Germinal center (tissue), 1 donor: ENCODE measurements around the gene TRIM10.

Experiments
- DNase-seq: peaks from one replicate; pipeline ENCODE4 v3.0.0; 2012; ENCODE audit warnings: mixed read lengths, low spot score

The TRIM10 gene, protein sequence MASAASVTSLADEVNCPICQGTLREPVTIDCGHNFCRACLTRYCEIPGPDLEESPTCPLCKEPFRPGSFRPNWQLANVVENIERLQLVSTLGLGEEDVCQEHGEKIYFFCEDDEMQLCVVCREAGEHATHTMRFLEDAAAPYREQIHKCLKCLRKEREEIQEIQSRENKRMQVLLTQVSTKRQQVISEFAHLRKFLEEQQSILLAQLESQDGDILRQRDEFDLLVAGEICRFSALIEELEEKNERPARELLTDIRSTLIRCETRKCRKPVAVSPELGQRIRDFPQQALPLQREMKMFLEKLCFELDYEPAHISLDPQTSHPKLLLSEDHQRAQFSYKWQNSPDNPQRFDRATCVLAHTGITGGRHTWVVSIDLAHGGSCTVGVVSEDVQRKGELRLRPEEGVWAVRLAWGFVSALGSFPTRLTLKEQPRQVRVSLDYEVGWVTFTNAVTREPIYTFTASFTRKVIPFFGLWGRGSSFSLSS

DNA sequence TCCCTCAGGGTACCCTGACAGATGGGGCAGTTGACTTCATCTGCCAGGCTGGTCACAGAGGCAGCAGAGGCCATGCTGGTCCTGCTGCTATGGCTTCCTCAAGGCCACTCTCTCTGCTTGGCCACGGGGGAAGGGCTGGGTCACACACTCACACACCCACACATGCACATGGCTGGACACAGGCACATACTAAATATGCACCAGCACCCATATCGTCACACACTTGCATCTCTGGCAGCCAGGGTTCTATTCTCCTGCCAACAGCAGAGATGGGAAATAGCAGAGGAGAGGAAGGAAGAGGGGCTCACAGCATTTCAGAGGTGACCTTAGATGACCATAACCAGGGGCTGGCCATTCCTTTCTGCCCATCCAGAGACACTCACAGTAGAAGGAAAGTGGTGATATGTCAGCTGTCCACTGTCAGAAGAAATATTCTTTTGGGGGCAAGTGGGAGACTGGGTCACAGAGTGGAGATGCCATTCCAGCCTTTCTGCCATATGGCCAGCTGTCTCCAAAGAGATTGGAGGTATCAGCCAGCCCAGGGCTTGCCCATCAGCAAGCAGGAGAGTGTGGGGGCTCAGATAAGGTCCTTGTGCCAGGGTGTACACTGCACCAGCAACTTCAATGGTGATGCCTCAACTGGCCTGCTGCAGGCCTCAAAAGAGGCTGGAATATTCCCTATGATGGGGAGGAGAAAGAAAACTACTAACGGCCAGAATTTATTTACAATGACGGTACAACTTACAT lies at the start of gene TRIM10:
TRIM10 (minus strand) TSS at position 427 of the 747 bp plus-strand sequence; CDS start at position 74, 353 bp downstream.
- no peak for DNase-seq

DNA sequence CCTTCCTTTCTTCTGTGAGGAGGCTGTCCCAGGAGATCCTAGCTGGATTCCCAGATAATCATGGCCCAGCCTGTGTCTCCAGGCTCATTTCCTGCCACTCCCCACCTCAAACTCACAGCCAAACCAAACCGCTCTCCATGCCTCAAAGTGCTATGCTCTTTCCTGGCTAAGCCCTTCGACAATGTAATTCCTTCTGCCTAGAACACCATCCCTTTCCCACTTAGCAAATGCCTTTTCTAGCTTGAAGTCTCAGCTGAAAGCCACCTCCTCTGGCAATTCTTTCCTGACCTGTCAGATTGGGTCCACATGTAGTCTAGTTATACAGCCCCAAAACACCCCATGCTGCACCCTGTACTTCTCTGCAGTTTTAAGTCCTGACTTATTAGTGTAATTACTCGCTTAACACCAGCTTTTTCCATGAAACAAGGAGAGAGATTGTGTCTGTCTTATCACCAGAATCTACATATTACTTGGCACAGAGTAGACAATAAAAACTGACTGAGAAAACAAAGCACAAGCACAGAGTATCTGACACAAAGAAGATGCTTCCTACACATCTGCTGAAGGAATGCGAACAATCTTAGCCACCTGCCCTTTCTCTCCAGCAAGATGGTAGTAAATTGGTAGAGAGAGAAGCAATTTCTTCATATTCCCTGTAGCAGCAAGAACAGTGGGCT lies 46.7 kb upstream of the TRIM10 start:
- no peak for DNase-seq

DNA sequence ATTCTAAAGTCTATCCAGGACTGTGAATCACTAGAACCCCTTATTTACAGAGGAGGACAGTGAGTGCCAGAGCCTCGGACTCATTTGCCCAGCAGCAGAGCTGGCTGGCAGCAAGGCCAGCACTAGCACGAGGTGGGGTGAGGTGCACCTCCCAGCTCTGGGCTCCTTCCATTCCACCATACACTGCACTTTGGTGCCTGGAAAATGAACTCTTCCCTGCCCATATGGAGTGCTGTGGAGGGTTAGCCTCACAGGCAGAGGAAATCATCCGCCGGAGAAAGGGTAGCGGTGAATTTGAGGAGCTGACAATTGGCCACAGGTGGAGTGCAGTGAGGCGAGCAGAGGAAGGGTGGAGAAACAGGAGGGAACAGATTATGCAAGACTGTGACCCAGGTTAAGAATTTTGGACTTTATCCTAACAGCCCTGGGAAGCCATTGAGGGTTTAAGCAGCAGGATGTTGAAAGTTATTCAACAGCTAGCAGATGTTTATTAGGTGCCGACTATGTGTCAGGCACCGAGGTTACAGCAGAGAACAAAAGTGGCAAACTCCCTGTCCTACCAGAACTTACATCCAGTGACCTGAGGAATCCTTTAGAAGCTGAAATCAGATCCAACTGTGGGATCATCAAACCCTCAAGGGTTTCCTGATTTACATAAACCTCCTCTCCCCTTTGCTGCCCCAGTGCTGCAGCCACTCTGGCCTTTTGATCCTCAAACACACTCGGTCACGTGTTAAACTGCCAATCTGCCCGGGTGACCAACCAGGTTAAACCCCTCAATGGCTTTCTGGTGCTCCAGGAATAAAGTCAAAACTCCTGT lies 46.0 kb upstream of the TRIM10 start:
- no peak for DNase-seq

DNA sequence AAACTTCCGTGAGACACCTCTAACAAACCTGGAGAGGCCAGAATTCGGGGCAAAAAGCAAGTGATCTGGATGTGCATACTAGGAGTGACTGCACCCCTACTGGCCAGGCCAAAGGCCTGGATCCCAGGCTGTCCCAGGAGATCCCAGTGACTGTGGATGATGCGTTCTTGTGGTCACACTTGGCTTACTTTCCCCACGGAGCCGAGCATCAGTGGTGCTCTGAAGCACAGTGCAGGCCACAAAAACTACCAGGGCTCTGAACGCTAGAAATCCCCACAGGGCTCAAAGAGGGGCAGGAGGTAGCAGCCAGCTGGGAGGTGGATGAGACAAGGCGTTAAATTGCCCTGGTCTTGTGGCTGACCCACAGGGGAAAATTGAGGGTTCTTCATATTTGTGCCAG lies 45.1 kb upstream of the TRIM10 start:
- no peak for DNase-seq

DNA sequence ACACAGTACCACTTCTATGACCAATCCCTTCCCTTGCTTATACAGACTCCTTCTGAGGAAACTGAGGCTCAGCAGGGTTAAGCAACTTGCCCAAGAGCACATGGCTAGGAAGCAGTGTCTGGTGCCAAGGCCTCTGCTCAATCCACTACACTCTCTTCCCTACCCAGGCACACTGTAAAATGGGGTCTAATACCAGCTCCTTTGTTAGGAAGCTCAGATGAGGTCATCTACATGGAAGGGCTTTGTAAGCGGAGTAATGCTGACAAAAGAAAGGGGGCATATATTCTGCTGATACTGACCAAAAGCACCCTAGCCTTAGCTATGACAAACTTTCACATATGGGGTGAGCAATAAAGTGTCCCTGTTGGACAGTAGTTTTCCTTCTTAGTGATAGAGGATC lies 43.1 kb upstream of the TRIM10 start:
- DNase-seq = no peak

DNA sequence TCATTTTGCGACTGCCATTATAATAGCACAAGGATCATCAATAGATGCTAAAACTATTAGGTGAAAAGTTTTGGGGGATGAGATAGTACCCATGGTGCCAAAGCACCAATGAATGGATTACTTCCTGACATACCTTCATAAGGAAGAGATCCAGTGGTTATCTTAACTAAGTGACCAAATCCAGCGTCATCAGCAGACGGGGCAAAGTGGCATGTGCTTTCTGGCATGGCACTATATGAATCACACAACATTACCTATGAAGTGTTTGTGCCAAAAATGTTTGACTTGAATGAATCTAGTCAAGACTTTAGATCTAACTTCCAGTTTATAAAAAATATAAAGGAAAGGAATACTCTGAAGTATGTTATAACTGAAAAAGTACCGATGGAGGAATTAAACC lies 41.4 kb upstream of the TRIM10 start:
- no peak for DNase-seq

DNA sequence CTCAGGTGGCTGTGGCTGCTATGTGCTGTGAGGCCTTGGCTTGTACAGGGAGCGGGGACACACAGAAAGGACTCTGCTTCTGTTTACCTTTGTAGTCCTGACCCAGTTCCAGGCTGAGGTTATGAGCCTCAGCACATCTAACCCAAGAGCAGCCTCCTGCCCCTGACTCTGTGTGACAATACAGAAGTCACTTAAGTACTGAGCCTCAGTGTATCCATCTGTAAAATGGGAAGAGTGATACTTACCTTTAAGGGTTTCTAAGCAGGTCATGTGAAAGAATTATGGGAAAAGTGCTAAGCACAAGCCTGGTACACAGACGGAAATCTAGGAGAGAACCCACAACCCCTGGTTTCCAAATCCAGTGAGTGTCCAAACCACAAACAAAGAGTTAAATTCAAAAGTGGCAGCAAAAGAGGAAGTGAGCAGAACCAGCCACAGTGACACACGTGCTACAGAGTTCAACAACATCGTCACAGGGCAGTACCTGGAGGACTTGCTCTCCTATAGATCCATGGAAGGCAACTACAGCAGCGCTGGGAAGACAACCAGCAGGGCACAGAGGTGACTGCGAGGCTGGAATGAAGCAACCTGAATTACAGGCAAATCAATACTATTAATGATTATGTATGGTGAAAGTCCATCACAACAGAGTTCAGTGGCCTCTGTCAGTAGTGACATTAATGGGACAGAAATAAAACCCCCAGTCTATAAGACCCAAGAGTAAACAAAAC lies 39.7 kb upstream of the TRIM10 start:
- DNase-seq = peak; percentile 80

DNA sequence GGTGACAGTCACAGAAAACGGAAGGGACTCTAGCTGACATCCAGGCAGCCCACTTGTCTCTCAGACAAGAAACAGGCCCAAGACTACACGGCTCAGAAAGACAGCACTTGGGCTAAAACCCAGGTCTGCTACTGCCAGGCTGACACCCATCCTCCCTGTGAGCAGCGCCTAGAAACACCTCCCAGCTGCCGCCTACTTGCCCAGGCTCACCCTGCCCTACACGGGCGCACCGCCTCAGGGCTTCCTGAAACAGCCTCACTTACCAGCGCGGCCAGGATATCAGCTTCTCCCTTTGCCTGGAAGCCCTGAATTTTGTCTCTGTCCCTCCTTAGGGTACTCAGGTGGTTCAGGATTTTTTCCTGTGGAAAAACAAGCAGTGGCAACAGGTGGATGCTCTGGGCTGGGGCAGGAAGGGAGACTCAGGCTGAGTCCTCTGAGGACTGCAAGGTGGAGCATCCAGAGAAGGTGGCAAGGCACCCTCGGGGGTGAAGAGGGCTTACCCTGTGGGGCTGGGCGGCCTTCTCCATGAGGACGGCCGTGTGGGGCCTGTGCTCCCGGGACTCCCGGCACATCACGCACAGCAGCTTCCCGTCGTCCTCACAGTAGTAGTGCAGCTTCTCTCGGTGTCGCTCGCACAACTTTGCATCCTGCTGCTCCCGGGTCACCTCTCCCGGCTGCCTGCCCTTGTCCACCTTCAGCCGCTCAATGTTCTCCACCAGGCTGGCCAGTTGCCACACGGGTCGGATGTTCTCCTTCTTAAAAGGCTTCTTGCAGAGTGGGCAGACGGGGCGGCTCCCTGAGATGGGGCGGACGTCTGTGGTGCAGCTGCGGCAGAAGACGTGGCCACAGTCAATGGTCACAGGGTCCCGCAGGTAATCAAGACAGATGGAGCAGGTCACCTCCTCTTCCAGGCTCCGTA lies 37.4 kb upstream of the TRIM10 start:
- DNase-seq = no peak

DNA sequence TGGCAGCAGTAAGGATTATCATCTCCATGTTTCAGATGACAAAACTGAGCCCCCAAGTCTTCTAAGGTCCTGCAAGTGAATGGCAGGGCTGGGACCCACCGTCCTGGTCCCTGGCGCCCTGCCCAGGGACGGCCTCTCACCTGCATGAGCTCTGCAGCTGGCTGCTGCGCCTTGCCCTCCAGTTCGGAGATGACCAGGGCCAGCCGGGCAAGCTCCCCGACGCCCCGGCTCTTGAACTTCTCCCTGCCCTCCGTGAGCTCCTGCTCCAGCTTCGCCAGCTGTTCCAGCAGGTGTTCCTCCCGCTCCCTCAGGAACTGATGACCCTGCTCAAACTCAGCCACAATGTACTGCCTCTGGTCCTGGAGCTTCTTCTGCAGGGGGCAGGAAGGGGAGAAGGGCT lies 35.4 kb upstream of the TRIM10 start:
- no peak for DNase-seq

DNA sequence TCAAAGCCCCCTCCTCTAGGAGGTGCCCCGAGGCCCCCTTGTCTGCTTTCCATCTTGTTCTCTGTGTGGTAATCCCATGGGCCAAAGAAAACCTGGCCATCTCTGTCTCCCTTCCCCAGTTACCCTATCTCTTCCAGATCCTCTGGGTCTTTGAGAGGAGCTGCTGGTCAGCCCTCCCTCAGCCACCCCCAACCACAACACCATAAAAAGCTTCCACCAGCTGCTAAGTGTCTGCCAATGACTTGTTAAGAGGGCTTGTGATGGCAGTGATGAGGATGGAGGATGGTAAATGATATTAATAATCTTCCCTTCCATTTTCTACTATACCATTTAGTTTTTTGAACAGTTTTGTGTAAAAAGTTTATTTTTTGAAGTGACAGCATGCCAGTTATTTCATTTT lies 34.9 kb upstream of the TRIM10 start:
- no peak for DNase-seq

DNA sequence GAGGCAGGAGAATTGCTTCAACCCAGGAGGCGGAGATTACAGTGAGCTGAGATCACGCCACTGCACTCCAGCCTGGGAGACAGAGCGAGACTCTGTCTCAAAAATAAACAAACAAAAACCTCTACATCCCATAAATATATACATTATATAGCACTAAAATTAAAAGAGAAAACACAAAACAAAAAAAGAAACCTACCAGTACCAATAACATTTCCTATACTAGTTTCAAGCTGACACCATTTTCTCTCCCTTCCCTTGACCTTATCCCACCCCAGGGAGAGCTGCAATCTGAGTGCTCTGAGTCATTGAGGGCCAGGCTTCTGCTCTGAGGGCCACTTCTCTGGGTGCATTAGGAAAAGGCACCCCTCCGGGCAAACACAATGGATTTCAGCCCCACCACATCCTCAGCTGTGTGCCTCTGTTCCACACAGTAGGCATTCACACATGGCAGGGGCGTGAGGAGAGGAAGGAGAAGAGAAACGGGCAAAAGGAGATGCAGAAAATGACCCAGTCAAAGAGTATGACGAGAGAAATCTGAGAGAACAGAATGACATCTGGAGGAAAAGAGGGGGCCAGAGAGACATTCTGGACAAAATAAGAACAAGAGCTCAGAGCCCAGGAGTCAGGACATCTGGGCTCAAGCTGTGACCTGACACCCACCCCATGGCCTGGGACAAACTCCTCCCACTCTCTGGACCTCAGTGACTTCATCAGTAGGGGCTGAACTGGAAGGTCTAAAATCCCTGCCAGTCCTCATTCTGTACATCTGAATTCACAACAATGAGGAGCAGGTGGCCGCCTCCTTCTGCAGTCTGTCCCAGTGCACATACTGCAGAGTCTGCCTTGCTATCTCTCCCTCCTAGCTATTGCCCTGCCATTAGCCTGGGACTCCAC lies 34.0 kb upstream of the TRIM10 start:
- no peak for DNase-seq

DNA sequence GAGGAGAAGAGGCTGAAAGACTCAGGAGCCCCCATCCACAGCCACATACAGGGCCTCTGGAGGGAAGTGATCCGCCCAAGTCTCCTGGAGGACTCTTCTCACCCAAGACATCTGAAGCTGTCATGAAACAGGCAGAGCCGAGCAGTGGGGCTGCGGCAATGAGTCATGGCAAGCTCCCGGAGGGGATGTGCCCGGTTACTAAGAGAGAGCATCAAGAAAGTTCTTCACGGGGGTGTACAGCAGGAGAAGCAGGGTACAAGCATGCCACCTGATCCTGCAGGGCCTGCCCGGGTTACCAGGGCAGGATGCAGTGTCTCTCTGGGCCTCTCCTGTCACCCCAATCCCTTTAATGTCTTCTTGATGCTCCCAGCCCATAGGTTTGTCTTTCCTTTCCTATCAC lies 31.1 kb upstream of the TRIM10 start:
- DNase-seq = no peak

DNA sequence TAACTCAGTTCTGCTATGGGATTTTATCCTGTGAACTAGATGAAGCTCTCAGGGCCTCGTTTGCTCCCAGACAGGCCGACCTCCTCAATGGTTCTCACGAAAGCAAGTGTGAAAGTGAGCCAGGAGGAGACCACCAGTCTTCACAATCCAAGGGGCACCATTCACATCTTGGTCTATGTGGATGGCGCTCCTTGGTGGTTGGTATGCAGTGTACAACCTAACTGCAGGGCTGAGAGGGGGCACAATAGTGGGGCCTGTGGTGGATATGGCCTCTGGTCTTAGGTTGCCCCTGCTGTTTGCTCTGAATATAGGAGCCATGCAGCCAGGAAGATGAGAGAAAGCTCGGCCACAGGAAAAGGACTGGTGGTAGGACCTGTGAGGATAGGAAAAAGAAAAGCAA lies 27.5 kb upstream of the TRIM10 start:
- DNase-seq = no peak

DNA sequence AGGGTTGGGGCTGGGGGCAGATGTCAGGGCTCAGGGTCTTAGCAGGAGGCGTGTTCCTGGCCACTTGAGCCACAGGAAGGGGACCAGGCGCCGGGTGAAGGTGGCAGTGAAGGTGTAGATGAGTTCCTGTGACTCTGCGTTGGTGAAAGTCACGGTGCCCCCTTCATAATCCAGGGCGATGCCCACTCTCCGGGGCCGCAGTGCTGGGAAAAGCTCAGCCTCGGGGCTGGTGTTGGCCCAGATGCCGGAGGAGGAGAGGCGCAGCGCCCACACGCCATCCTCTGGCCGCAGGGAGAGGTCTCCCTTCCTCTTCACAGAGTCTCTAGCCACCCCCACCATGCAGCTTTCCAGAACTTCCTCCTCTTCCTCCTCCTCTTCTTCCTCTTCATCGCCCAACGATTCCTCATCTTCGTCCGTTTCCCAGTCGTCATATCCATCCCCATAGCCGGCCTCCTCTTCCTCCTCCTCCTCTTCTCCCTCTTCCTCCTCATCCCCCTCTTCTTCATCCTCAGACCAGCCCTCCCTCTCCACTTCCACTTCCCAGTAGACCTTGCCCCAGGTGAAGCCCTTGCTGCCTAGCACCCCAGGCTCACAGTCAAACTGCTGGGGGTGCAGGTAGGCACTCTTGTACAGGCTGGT lies 25.0 kb upstream of the TRIM10 start:
- DNase-seq = no peak

DNA sequence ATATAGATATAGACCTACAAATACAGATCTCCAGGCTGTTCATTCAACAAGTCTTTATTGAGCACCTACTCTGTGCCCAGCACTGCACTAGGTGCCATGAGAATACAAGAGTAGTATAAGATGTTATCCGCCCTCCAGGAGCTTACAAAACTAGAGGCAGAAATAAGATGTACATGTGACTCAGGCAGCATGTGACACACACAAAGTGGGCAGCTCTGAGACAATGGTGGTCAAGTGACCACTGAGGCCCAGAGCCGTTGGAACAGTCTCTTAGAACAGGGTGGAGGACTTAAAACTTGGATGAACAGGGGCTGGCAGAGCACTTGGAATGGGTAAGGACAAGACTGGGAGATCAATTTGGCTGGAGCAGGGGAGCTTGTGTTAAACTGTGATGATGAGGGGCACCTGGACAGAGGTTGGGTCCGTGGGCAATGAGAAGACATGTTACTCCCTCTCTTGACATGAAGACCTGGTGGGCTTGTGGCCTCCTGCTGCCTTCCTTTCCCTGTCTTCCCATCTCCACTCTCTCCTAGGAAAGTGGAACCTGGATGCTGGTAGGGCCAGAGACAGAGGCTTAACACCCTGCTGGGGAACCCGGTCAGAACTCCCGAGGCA lies 23.5 kb upstream of the TRIM10 start:
- no peak for DNase-seq

DNA sequence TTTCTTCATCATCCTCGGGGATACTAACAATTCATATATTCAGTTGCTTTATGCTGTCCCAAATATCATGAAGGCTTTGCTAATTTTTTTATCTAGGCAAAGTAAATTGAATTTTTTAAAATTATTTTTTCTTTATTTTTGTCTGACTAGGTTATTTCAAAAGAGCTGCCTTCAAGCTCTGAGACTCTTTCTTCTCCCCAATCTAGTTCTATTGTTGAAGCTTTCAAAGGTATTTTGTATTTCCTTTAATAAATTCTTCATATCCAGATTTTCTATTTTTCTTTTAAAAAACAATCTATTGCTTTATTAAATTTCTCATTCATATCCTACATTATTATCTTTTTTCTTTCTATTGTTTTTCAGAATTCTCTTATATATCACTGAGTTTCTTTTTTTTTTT lies 19.1 kb upstream of the TRIM10 start:
- no peak for DNase-seq

DNA sequence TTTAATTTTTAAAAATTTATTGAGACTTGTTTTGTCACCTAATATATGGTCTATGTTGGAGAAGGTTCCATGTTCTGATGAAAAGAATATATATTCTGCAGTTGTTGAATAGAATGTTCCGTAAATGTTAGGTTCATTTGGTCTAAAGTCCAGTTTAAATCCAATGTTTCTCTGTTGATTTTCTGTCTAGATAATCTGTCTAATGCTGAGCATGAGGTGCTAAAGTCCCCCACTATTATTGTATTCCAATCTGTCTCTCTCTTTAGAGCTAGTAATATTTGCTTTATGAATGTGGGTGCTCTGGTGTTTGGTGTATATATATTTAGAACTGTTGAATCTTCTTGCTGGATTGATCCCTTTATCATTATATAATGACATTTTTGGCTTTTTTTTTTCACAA lies 17.8 kb upstream of the TRIM10 start:
- no peak for DNase-seq

DNA sequence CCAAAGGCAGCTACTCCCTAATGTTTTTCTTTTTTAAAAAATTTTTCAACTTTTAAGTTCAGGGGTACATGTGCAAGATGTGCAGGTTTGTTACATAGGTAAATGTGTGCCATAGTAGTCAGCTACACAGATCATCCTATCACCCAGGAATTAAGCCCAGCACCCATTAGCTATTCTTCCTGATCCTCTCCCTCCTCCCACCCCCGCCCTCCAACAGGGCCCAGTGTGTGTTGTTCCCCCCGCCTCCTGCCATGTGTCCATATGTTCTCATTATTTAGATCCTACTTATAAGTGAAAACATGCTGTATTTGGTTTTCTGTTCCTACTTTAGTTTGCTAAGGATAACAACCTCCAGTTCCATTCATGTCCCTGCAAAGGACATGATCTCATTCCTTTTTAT lies 14.8 kb upstream of the TRIM10 start:
- DNase-seq = no peak
